Naive thymus-derived CD8-positive, alpha-beta T cell (primary cell): ENCODE results near the gene DLEU7. TPM values are rescaled to one million over a fixed set of nuclear protein-coding genes. Genes with fewer than 3 reads are reported as not detected.

ENCODE experiments used
- ATAC-seq, 2 donors: fragments of 150-1000 bp; cut with Tn5 transposase in 1 of 2; sonication (Bioruptor Pico), chemical (Tn5 transposase) in 1 of 2; 1 replicate in 1 of 2; 2 replicates in 1 of 2; pipeline ENCODE4 v1.10.0; 2021; ENCODE audit warnings: mild to moderate bottlenecking in 2 of 2, moderate library complexity in 2 of 2
- POLR2A ChIA-PET: fragments of 350-600 bp; sonication (Branson Sonifier 250); formaldehyde crosslinking; loops from one replicate; lab custom pipeline; 2021; ENCODE audit warnings: antibody characterized with exemption; lab: Charles Lee
- DNase-seq, 10 donors: peaks; one replicate each; pipeline versions ENCODE4 v3.0.0 to v3.0.0-alpha.2; 2020 to 2022
- H3K27ac Mint-ChIP-seq, 10 donors: one replicate each; pipeline ENCODE4 v1.8.0; 2020 to 2022; ENCODE audit warnings: mild to moderate bottlenecking in 10 of 10, mixed read lengths in 10 of 10, moderate library complexity in 4 of 10, inconsistent platforms in 1 of 10
- H3K27me3 Mint-ChIP-seq, 5 donors: one replicate each; pipeline ENCODE4 v1.8.0; 2021 to 2022; ENCODE audit warnings: mixed read lengths in 5 of 5
- H3K36me3 Mint-ChIP-seq, 3 donors: one replicate each; pipeline ENCODE4 v1.8.0; 2020 to 2022; ENCODE audit warnings: mixed read lengths in 3 of 3, mild to moderate bottlenecking in 2 of 3, inconsistent platforms in 1 of 3
- H3K4me1 Mint-ChIP-seq, 4 donors: one replicate each; pipeline ENCODE4 v1.8.0; 2021 to 2022; ENCODE audit warnings: mixed read lengths in 4 of 4
- H3K4me3 Mint-ChIP-seq, 10 donors: one replicate each; pipeline ENCODE4 v1.8.0; 2020 to 2022; ENCODE audit warnings: mild to moderate bottlenecking in 10 of 10, mixed read lengths in 10 of 10, moderate library complexity in 6 of 10, inconsistent platforms in 1 of 10
- H3K9me3 Mint-ChIP-seq, 9 donors: one replicate each; pipeline ENCODE4 v1.8.0; 2020 to 2022; ENCODE audit warnings: mixed read lengths in 9 of 9, mild to moderate bottlenecking in 3 of 9, inconsistent platforms in 1 of 9, moderate library complexity in 1 of 9
- polyA plus RNA-seq, 3 donors: library from polyadenylated mRNA; unstranded; fragments of 300-500 nt; fragmentation: Illumina TruSeq; gene quantifications; one replicate each; pipeline ENCODE4 v1.2.3, GENCODE V29; 2021
- total RNA-seq, 8 experiments: library from RNA in 2 of 8; stranded (reverse) in 2 of 8; gene quantifications; one replicate each; pipeline ENCODE4 v1.2.3 and lab custom pipeline; 2021 to 2026

DLEU7 gene
- total and polyA plus RNA-seq, 5 experiments from 2014 or later: not detected

- Mint-ChIP-seq H3K27me3 (peaks cover 0 to 4% (median 0%) of the 10 kb centered on the region in 5 donors), H3K4me3 (no peak overlapping the region), H3K9me3 (peaks cover 0 to 2% (median 0%) of the 10 kb centered on the region in 9 donors), H3K36me3 (no peaks in the 10 kb centered on the region), H3K27ac (peak overlapping the region in 2 of 10 donors; percentile 1 to 82), H3K4me1 (peaks cover 0 to 5% (median 0%) of the 10 kb centered on the region in 4 donors)
- ATAC-seq: no peak
- no peak for DNase-seq
- POLR2A ChIA-PET: no interaction called here
Measured at GRCh38 chr13:50867637-50867945, 24.1 kb upstream of the DLEU7 start.

GRCh38 chr13:50866817-50867636, 23.5 kb upstream of the DLEU7 start:
- Mint-ChIP-seq H3K4me3 (no peak overlapping the region), H3K4me1 (peaks cover 0 to 5% (median 0%) of the 10 kb centered on the region in 4 donors), H3K9me3 (peaks cover 0 to 2% (median 0%) of the 10 kb centered on the region in 9 donors), H3K36me3 (no peaks in the 10 kb centered on the region), H3K27me3 (peaks cover 0 to 4% (median 0%) of the 10 kb centered on the region in 5 donors), H3K27ac (peak overlapping the region in 2 of 10 donors; percentile 1 to 82)
- ATAC-seq (no peak), DNase-seq (no peak)
- POLR2A ChIA-PET: no interaction called here

- Mint-ChIP-seq H3K9me3 (peaks cover 0 to 15% (median 5%) of the 10 kb centered on the region in 9 donors), H3K27me3 (peaks cover 0 to 10% (median 0%) of the 10 kb centered on the region in 5 donors), H3K4me3 (no peak overlapping the region), H3K4me1 (peaks cover 0 to 5% (median 0%) of the 10 kb centered on the region in 4 donors), H3K36me3 (peaks cover 0 to 6% (median 4%) of the 10 kb centered on the region in 3 donors), H3K27ac (no peak overlapping the region)
- ATAC-seq (no peak), DNase-seq (no peak)
- POLR2A ChIA-PET: no interaction called here
Measured at GRCh38 chr13:50864492-50864891, 21.0 kb upstream of the DLEU7 start.

- POLR2A ChIA-PET: no interaction called here
- no peak overlapping the region for H3K27ac Mint-ChIP-seq
- H3K9me3 Mint-ChIP-seq: peaks cover 11 to 41% (median 28%) of the 10 kb centered on the region in 9 donors
- peaks cover 3 to 17% (median 4%) of the 10 kb centered on the region in 5 donors for H3K27me3 Mint-ChIP-seq
- H3K4me3 Mint-ChIP-seq: no peak overlapping the region
- DNase-seq (no peak), ATAC-seq (no peak)
- peaks cover 0 to 2% (median 0%) of the 10 kb centered on the region in 4 donors for H3K4me1 Mint-ChIP-seq
- peaks cover 2 to 36% (median 29%) of the 10 kb centered on the region in 3 donors for H3K36me3 Mint-ChIP-seq
Measured at GRCh38 chr13:50855681-50856080, 12.2 kb upstream of the DLEU7 start.

GRCh38 chr13:50850445-50850844, 7.0 kb upstream of the DLEU7 start:
- H3K4me3 Mint-ChIP-seq: no peak overlapping the region
- ATAC-seq (no peak), DNase-seq (no peak)
- peaks cover 8 to 21% (median 14%) of the 10 kb centered on the region in 4 donors for H3K4me1 Mint-ChIP-seq
- H3K27ac Mint-ChIP-seq: no peak overlapping the region
- no peaks in the 10 kb centered on the region for H3K36me3 Mint-ChIP-seq
- POLR2A ChIA-PET: no interaction called here
- peaks cover 1 to 13% (median 9%) of the 10 kb centered on the region in 5 donors for H3K27me3 Mint-ChIP-seq
- H3K9me3 Mint-ChIP-seq: peaks cover 0 to 2% (median 0%) of the 10 kb centered on the region in 9 donors

GRCh38 chr13:50847501-50847900, 4.0 kb upstream of the DLEU7 start:
- no peak for ATAC-seq
- H3K27me3 Mint-ChIP-seq: peaks cover 4 to 16% (median 11%) of the 10 kb centered on the region in 5 donors
- no peak overlapping the region for H3K4me3 Mint-ChIP-seq

GRCh38 chr13:50846861-50847475, 3.5 kb upstream of the DLEU7 start:
- peak in 1 of 2 donors; percentile 48 for ATAC-seq
- peaks cover 0 to 2% (median 0%) of the 10 kb centered on the region in 3 donors for H3K36me3 Mint-ChIP-seq
- peak overlapping the region in 2 of 10 donors; percentile 1 to 12 for H3K27ac Mint-ChIP-seq
- peak in 2 of 10 donors; percentile 6 to 12 for DNase-seq
- POLR2A ChIA-PET: no interaction called here
- no peak overlapping the region for H3K4me3 Mint-ChIP-seq
- peaks cover 7 to 23% (median 18%) of the 10 kb centered on the region in 4 donors for H3K4me1 Mint-ChIP-seq
- peaks cover 6 to 19% (median 12%) of the 10 kb centered on the region in 5 donors for H3K27me3 Mint-ChIP-seq
- peaks cover 0 to 2% (median 0%) of the 10 kb centered on the region in 9 donors for H3K9me3 Mint-ChIP-seq

More at GRCh38 chr13:50847501-50847900, 4.0 kb upstream of the DLEU7 start:
- Mint-ChIP-seq H3K9me3 (peaks cover 0 to 2% (median 0%) of the 10 kb centered on the region in 9 donors), H3K4me1 (peaks cover 7 to 21% (median 18%) of the 10 kb centered on the region in 4 donors), H3K27ac (no peak overlapping the region), H3K36me3 (peaks cover 0 to 2% (median 0%) of the 10 kb centered on the region in 3 donors)
- POLR2A ChIA-PET: no interaction called here
- no peak for DNase-seq

GRCh38 chr13:50845211-50845610, 1.7 kb upstream of the DLEU7 start:
- Mint-ChIP-seq H3K36me3 (peaks cover 0 to 2% (median 0%) of the 10 kb centered on the region in 3 donors), H3K27me3 (peaks cover 6 to 36% (median 14%) of the 10 kb centered on the region in 5 donors), H3K9me3 (peaks cover 0 to 2% (median 0%) of the 10 kb centered on the region in 9 donors)

GRCh38 chr13:50844084-50844875, 788 bp upstream of the DLEU7 start:
- Mint-ChIP-seq H3K9me3 (peaks cover 0 to 2% (median 0%) of the 10 kb centered on the region in 9 donors), H3K27me3 (peaks cover 6 to 44% (median 12%) of the 10 kb centered on the region in 5 donors), H3K36me3 (peaks cover 0 to 2% (median 0%) of the 10 kb centered on the region in 3 donors), H3K4me1 (peaks cover 7 to 23% (median 18%) of the 10 kb centered on the region in 4 donors), H3K4me3 (peak overlapping the region in 7 of 10 donors; percentile 26 to 63 (median 50)), H3K27ac (no peak overlapping the region)
- POLR2A ChIA-PET: no interaction called here
- DNase-seq (no peak), ATAC-seq (no peak)

More at GRCh38 chr13:50845211-50845610, 1.7 kb upstream of the DLEU7 start:
- ATAC-seq (no peak), DNase-seq (no peak)
- Mint-ChIP-seq H3K4me3 (no peak overlapping the region), H3K4me1 (peaks cover 7 to 23% (median 18%) of the 10 kb centered on the region in 4 donors), H3K27ac (no peak overlapping the region)
- POLR2A ChIA-PET: no interaction called here

- DNase-seq: no peak
- peaks cover 6 to 44% (median 10%) of the 10 kb centered on the region in 5 donors for H3K27me3 Mint-ChIP-seq
- peaks cover 0 to 2% (median 0%) of the 10 kb centered on the region in 3 donors for H3K36me3 Mint-ChIP-seq
- H3K4me1 Mint-ChIP-seq: peaks cover 7 to 23% (median 18%) of the 10 kb centered on the region in 4 donors
- peaks cover 0 to 2% (median 0%) of the 10 kb centered on the region in 9 donors for H3K9me3 Mint-ChIP-seq
- H3K4me3 Mint-ChIP-seq: peak overlapping the region in 1 of 10 donors; percentile 59
- POLR2A ChIA-PET: no interaction called here
- no peak overlapping the region for H3K27ac Mint-ChIP-seq
- ATAC-seq: no peak
Measured at GRCh38 chr13:50842990-50843256, 569 bp downstream of the DLEU7 start.

- H3K4me3 Mint-ChIP-seq: peak overlapping the region in 5 of 10 donors; percentile 3 to 59 (median 18)
- H3K36me3 Mint-ChIP-seq: peaks cover 0 to 2% (median 0%) of the 10 kb centered on the region in 3 donors
- POLR2A ChIA-PET: no interaction called here
- DNase-seq (no peak), ATAC-seq (no peak)
- no peak overlapping the region for H3K27ac Mint-ChIP-seq
- peaks cover 0 to 2% (median 0%) of the 10 kb centered on the region in 9 donors for H3K9me3 Mint-ChIP-seq
- H3K4me1 Mint-ChIP-seq: peaks cover 7 to 22% (median 17%) of the 10 kb centered on the region in 4 donors
- peaks cover 6 to 44% (median 13%) of the 10 kb centered on the region in 5 donors for H3K27me3 Mint-ChIP-seq
Measured at GRCh38 chr13:50842251-50842989, 1.1 kb downstream of the DLEU7 start.
